Left ventricle myocardium inferior (tissue), 1 donor: ENCODE data around the gene ATAD3A. TPM values are rescaled to one million over a fixed set of nuclear protein-coding genes. Genes with fewer than 3 reads are reported as not detected.
"Not testable (repeated sequence)": the region's sequence is repeated elsewhere in the genome, so short reads cannot be mapped to it uniquely, and the experiment has no call there.

ENCODE experiments used
- DNase-seq: peaks from one replicate; pipeline ENCODE4 v3.0.0-alpha.2; 2020
- H3K27ac ChIP-seq: fragments of 200-600 bp; replicated peaks from 2 replicates; pipeline ENCODE4 v1.8.0; 2021
- H3K27me3 ChIP-seq: fragments of 200-600 bp; 2 replicates; pipeline ENCODE4 v1.8.0; 2021; ENCODE audit warnings: low read depth
- H3K36me3 ChIP-seq: fragments of 200-600 bp; 2 replicates; pipeline ENCODE4 v1.8.0; 2021
- H3K4me1 ChIP-seq: fragments of 200-600 bp; 2 replicates; pipeline ENCODE4 v1.8.0; 2021
- H3K4me3 ChIP-seq: fragments of 200-600 bp; 2 replicates; pipeline ENCODE4 v1.8.0; 2021; ENCODE audit warnings: mild to moderate bottlenecking, moderate library complexity
- H3K9me3 ChIP-seq: fragments of 200-600 bp; replicated peaks from 2 replicates; pipeline ENCODE4 v1.8.0; 2021
- CTCF ChIP-seq: fragments of 200-600 bp; IDR thresholded peaks from 2 replicates; pipeline ENCODE4 v1.8.0; 2021; ENCODE audit warnings: antibody characterized with exemption, mild to moderate bottlenecking, borderline replicate concordance
- intact Hi-C: fragments of 100-400 bp; cut with micrococcal nuclease; formaldehyde crosslinking; loops from one replicate; pipeline ENCODE4 v1.11.0; 2022
- total RNA-seq: library from RNA; stranded (reverse); fragmentation: NEBNext Ultra II Directional; extraction: Animal tissue kit (Norgen Biotek cat#: 25700); gene quantifications from one replicate; pipeline ENCODE4 v1.2.1, GENCODE V29; 2021
- donor health status: DM: no; HTN: yes; CAD: no; lungs with severe emphysema.

Gene ATAD3A
- total RNA-seq, 1 donor from 2014 or later = 19.4 TPM

- Histone ChIP-seq H3K9me3 (no peaks in the 10 kb centered on the region), H3K4me1 (no peaks in the 10 kb centered on the region), H3K27me3 (no peaks in the 10 kb centered on the region), H3K27ac (no peak overlapping the region), H3K36me3 (peaks cover 79% of the 10 kb centered on the region), H3K4me3 (no peak overlapping the region)
- no peak for DNase-seq
- intact Hi-C loops = no loop called here
- TF ChIP-seq CTCF = no peak
These were observed 29.1 kb upstream of the ATAD3A start for GRCh38 chr1:1482856-1483255.

GRCh38 chr1:1483714-1484113 lies 28.2 kb upstream of the ATAD3A start:
- TF ChIP-seq CTCF = no peak
- Histone ChIP-seq H3K9me3 (no peaks in the 10 kb centered on the region), H3K4me1 (no peaks in the 10 kb centered on the region), H3K27me3 (no peaks in the 10 kb centered on the region), H3K27ac (no peak overlapping the region), H3K36me3 (peaks cover 81% of the 10 kb centered on the region), H3K4me3 (no peak overlapping the region)
- intact Hi-C loops = no loop called here
- no peak for DNase-seq

- not testable (repeated sequence) for H3K27ac ChIP-seq
- H3K36me3 ChIP-seq = peaks cover 83% of the 10 kb centered on the region
These were observed 26.8 kb upstream of the ATAD3A start for GRCh38 chr1:1484976-1485750.

GRCh38 chr1:1485755-1486317 lies 26.1 kb upstream of the ATAD3A start:
- H3K27ac ChIP-seq, H3K4me3 ChIP-seq, H3K9me3 ChIP-seq, intact Hi-C loops, H3K4me1 ChIP-seq, DNase-seq, H3K27me3 ChIP-seq: not testable (repeated sequence)
- peaks cover 85% of the 10 kb centered on the region for H3K36me3 ChIP-seq

More at GRCh38 chr1:1484976-1485750, 26.8 kb upstream of the ATAD3A start:
- H3K4me1 ChIP-seq, H3K4me3 ChIP-seq, intact Hi-C loops, H3K9me3 ChIP-seq, H3K27me3 ChIP-seq, DNase-seq: not testable (repeated sequence)

- H3K36me3 ChIP-seq = peaks cover 93% of the 10 kb centered on the region
- intact Hi-C loops = no loop called here
- peaks cover 7% of the 10 kb centered on the region for H3K9me3 ChIP-seq
- DNase-seq = no peak
- H3K4me3 ChIP-seq = no peak overlapping the region
- H3K4me1 ChIP-seq = no peaks in the 10 kb centered on the region
- H3K27me3 ChIP-seq = no peaks in the 10 kb centered on the region
- H3K27ac ChIP-seq = no peak overlapping the region
- no peak for TF ChIP-seq CTCF
These were observed 24.3 kb upstream of the ATAD3A start for GRCh38 chr1:1487701-1488100.

- Histone ChIP-seq H3K4me1 (no peaks in the 10 kb centered on the region), H3K36me3 (peaks cover 93% of the 10 kb centered on the region), H3K4me3 (no peak overlapping the region), H3K9me3 (peaks cover 19% of the 10 kb centered on the region), H3K27me3 (no peaks in the 10 kb centered on the region), H3K27ac (no peak overlapping the region)
- intact Hi-C loops = no loop called here
- DNase-seq = no peak
- TF ChIP-seq CTCF = no peak
These were observed 22.7 kb upstream of the ATAD3A start for GRCh38 chr1:1489231-1489630.
